KBM-7 (cell line): ENCODE measurements around the gene TAS2R3.
"Not testable (repeated sequence)": the region's sequence is repeated elsewhere in the genome, so short reads cannot be mapped to it uniquely, and the experiment has no call there.

Experiments
- DNase-seq: peaks from one replicate; pipeline ENCODE4 v3.0.0-alpha.2; 2015
- in situ Hi-C: fragments of 300-500 bp; cut with MboI; formaldehyde crosslinking; loops from 2 replicates; pipeline ENCODE4 v1.14.3; 2020; ENCODE audit warnings: low sequenced_read_pairs, low pct_unique_long_range_greater_than_20kb, mixed read lengths

The TAS2R3 gene, protein sequence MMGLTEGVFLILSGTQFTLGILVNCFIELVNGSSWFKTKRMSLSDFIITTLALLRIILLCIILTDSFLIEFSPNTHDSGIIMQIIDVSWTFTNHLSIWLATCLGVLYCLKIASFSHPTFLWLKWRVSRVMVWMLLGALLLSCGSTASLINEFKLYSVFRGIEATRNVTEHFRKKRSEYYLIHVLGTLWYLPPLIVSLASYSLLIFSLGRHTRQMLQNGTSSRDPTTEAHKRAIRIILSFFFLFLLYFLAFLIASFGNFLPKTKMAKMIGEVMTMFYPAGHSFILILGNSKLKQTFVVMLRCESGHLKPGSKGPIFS

GRCh38 chr7:141763797-141764196 is at the start of gene TAS2R3:
TSS of gene TAS2R3 (plus strand) at chr7:141764097. CDS start at chr7:141764159, 62 bp downstream.
- no peak for DNase-seq
- in situ Hi-C loops: no loop called here

DNA sequence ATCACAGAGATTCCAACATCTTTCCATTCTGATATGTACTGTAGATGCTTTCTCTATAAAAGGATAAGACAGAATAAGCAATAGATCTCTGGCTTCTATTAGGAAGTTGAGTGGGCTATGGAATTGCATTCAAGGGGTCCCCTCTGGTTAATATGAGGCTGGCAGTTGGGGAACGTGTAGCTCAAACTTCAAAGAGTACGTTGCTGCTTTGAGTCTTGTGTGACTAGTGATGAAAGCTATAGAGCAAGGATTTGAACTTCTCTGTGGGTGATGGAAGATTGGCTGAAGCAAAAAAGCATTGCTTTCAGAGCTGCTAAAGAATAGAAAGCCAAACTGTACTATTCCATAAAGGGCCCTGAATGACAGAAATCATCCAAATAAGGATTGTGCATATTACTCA is 49.3 kb upstream of the TAS2R3 start:
- in situ Hi-C loops: no loop called here
- no peak for DNase-seq

DNA sequence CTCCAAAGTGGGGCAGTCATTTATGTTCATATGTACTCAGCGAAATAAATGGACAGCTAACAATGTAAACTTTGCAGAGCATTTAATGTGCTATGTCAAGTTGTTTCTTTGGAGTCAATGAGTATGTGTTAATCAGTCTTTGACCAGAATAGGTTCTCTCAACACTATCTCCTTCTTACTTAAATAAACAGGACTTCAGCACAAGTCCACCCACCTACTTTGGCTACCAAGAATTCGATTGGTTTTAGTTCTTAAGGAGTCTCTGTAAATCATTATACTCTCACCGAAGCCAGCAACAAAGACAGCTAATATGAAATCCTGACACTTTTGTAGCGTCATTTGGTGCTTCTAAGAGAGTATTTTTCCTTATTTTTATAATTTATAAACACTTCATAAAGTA is 48.9 kb upstream of the TAS2R3 start:
- no peak for DNase-seq
- in situ Hi-C loops: no loop called here

DNA sequence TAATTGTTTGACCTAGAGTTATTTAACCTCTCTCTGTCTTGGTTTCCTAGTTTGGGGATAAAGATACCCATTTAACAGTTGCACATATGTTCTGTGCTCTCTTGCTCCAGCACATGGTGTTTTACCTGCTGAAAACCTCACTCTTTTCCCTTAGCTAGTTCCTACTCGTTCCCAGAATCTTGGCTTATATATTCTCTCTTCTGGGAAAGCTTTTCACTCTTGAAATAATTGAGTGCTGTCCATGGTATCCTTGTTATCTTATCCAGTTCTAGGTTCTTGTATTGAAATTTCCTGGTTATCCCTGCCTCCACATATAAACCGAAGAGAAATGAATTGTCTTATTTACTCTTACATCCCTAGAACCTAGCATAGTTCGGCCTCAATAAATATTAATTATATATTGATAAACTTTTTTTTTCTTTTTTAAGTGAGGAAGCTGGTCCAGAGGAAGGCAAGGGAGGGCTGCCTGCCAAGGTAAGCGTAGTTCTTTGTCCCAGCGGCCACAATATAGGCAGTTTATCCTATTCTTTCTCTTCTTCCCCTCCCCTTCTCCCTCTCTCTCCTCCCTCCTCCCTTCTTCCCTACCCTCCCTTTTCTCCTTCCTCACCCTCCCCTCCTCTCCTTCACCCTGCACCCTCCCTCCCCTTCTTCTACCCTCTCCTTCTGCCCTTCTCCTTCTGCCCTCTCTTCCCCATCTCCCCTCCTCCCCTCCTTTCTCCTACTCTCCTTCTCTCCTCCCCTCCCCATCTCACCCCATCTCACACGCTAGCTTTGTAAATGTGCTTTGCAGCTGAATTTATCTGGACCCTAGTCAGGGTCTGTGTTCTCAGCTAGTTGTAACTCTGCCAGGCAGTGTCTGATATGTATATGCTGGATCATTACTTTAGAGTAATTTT is 47.9 kb upstream of the TAS2R3 start:
- in situ Hi-C loops: no loop called here
- DNase-seq: no peak

- in situ Hi-C loops: no loop called here
- no peak for DNase-seq
Measured at GRCh38 chr7:141717450-141717849, 46.4 kb upstream of the TAS2R3 start.

GRCh38 chr7:141722529-141722928 is 41.4 kb upstream of the TAS2R3 start:
- in situ Hi-C loops: no loop called here
- DNase-seq: no peak

DNA sequence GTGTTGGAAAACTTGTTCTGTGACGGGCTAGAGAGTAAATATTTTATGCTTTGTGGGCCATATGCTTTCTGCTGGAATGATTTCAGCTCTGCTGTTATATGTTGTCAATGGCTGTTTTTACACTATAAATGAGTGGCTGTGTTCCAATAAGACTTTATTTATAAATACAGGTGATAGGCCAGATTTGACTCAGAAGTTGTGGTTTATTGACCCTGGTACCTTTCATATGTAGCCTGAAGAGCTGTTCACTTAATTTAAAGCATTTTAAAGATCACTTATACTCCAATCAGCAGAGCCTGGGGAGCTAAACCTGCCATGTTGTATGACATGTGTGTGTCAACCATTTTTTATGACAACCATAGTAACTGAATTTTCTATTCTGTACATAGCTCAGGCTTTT is 34.9 kb upstream of the TAS2R3 start:
- in situ Hi-C loops: no loop called here
- no peak for DNase-seq

GRCh38 chr7:141731476-141732149 is 32.3 kb upstream of the TAS2R3 start:
- no peak for DNase-seq
- in situ Hi-C loops: no loop called here

DNA sequence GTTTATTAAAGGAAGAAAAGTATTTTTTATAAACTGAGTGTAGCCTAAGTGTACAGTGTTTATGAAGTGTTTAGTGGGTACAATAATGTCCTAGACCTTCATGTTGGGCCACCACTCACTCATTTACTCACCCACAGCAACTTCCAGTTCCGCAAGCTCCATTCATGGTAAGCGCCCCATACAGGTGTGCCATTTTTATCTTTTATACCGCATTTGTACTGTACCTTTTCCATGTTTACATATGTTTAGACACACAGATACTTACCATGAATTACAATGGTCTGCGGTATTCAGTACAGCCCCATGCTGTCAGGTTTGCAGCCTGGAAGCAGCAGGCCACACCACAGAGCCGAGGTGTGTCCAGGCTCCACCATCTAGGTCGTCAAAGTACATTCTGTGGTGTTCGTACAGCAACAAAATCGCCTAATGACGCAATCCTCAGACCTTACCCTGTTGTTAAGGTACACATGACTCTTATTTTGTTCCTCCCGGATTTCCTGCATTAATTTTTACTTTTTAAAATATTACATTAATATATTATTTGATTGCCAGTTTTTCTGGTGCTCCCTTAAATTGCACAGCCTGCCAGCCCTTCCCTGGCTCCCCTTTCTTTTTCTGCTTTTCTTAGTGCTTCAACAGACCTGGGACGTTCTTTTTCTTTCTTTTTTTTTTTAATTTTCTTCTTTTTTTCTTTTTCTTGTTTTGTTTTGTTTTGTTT is 26.6 kb upstream of the TAS2R3 start:
- DNase-seq: peak; percentile 28
- in situ Hi-C loops: no loop called here

DNA sequence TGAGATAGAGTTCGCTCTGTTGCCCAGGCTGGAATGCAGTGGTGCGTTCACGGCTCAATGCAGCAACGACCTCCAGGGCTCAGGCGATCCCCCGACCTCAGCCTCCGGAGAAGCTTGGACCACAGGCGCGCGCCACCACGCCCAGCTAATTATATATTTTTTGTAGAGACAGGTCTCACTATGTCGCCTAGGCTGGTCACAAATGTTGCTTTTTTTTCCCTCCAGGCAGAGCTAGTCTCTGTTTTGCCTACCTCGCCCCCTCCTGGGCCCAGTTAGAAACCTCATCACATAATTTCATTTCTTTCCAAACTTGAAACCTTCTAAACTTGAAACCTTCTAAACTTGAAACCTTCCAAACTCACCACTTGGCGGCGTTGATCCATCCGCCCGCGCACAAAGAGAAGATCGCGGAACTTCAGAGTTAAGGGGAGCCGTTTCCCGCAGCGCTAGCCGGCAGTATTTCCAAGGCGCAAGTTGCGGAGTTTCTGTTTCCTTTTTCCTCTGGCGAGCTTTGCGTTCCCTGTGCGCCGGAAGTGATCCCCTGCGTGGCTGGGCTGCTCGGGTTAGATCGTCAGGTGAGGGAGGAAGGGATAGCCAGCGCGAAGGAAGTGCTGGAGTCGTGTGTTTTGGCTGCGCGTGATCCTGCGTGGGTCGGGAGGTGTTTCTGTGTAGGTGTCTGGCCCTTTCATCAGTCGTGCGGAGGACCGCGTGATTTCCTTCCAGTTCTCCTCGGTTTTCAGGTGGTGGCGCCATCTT is 25.9 kb upstream of the TAS2R3 start, which contains the start of gene SSBP1:
SSBP1 (plus strand) TSS at position 523 of the 756 bp plus-strand sequence. CDS start 809 bp downstream, outside the sequence.
- DNase-seq: peak; percentile 99
- in situ Hi-C loops: no loop called here

DNA sequence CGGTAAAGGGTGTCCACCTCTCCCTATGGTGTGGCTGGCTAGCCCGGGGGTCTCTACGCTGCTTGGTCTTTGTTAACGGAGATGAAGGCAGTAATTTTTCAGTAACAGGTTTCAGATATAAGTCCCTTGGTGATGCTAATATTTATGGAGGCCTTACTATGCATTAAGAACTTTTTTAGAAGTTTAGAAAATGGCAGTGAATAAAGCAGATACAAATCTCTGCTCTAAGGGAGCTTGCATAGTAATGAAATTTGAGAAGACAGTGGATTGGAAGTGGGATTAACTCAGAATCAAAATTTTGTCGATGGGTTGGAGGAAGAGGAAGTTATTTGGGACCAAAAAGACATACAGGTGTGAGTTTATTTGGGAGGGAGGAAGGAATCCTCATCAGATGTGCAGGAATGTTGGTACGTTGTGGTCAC is 25.3 kb upstream of the TAS2R3 start:
- DNase-seq: no peak
- in situ Hi-C loops: no loop called here

DNA sequence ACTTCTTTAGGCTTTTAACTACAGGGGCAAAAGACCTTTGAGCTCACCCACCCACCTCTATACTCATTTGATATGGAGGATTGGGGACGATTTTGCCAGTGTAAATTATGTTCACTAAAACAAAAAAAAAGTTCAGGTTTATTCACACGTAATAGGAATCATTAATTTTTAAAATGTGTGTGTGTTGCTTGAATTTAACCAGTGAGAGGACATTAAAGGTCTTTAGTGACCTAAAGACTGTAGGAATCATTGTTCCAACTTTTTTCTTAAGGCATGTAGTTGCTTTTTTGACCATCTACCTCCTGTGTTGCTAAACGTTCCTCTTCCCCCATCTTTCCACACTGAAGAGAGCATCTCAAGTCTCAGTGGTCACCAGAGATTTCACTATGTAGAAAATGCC is 24.6 kb upstream of the TAS2R3 start:
- DNase-seq: no peak
- in situ Hi-C loops: no loop called here

- DNase-seq: no peak
- in situ Hi-C loops: no loop called here
Measured at GRCh38 chr7:141742229-141742628, 21.7 kb upstream of the TAS2R3 start.

DNA sequence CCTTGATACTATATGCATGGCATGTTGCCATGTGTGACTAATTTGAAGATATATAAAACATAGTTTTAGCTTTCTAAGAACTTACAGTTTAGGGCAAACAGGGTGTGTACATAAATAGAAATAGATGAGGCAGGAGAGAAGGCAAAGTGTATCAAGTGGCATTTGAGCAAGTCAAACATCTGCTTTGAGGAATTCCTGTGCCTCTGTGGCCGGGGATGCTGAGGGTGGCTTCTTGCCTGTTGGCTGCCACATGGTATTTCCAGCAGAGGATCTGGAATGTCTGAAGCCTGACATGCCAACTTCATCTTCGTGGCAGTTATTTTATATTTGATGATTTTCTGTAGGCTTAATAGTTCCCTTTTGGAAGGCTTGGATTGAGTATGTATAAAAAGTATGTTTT is 19.8 kb upstream of the TAS2R3 start:
- in situ Hi-C loops: no loop called here
- no peak for DNase-seq

DNA sequence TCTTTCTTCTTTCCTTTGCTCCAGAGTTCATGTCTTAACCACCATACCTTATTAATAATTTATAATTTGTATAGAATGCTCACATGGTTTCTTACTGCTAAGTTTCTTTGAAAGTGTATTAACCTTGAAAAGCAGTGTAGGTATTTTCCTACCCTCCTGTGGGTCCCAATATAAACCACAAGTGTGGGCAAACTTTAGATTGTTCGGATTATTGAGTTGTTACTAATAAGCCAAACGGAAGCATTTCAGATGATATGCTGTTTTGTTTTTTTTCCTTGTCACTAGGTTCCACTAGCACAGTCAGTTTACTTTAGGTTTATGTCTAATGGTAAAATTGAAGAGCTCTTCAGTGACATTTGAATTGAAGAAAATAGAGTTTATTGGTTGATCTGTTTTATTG is 15.5 kb upstream of the TAS2R3 start:
- DNase-seq: no peak
- in situ Hi-C loops: no loop called here

- DNase-seq, in situ Hi-C loops: not testable (repeated sequence)
Measured at GRCh38 chr7:141751904-141752303, 12.0 kb upstream of the TAS2R3 start.

DNA sequence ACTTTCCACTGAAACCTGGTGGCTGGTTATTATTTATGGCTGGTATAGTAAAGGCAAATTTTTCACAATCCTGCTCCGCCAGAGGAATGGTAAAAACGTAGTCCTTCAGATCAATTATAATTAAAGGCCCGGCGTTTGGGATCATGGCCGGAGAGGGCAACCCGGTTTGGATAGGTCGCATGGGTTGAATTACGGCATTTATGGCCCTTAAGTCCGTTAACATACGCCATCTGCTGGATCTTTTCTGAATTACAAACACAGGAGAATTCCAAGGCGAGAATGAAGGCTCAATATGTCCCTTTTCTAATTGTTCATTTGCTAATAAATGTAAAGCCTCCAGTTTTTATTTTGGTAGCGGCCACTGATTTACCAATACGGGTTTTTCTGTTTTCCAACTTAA is 11.3 kb upstream of the TAS2R3 start:
- DNase-seq: peak; percentile 12
- in situ Hi-C loops: no loop called here

- in situ Hi-C loops: no loop called here
- DNase-seq: peak; percentile 51
Measured at GRCh38 chr7:141754939-141755338, 9.0 kb upstream of the TAS2R3 start.
